IMR-90 (cell line): ENCODE results near the gene TTYH3. TPM values are rescaled to one million over a fixed set of nuclear protein-coding genes. Genes with fewer than 3 reads are reported as not detected.

ENCODE experiments used
- ATAC-seq: fragments of 200-7000 bp; cut with Tn5 transposase; 2 replicates; pipeline ENCODE4 v1.9.1; 2020; ENCODE audit warnings: low read depth, mild to moderate bottlenecking, moderate library complexity
- BruUV-seq: library from RNA; stranded (reverse); fragments of 400-500 nt; replicated peaks from 2 replicates; lab custom pipeline; 2021; lab: Mats Ljungman, UMichigan
- CTCF ChIA-PET: fragments of 300-600 bp; formaldehyde crosslinking; extraction: SDS; loops from one replicate; lab custom pipeline; 2021; ENCODE audit warnings: antibody characterized with exemption; lab: Yijun Ruan, JAX
- POLR2A ChIA-PET: fragments of 300-600 bp; sonication (Branson Sonifier 250); formaldehyde crosslinking; loops from one replicate; lab custom pipeline; 2022; ENCODE audit warnings: antibody characterized with exemption; ENCODE audit not compliant: unreplicated experiment; lab: Charles Lee
- DNase-seq: peaks from one replicate; pipeline ENCODE4 v3.0.0; 2013
- H2AFZ ChIP-seq: replicated peaks from 2 replicates; pipeline ENCODE3; 2013; ENCODE audit warnings: low read length, mild to moderate bottlenecking; ENCODE audit not compliant: poor library complexity
- H2AK5ac ChIP-seq: 2 replicates; pipeline ENCODE4 v1.6.1; 2013; ENCODE audit warnings: low read depth, low read length, inconsistent platforms
- H2AK9ac ChIP-seq: replicated peaks from 2 replicates; pipeline ENCODE3; 2013; ENCODE audit warnings: mild to moderate bottlenecking, low read depth, low read length, moderate library complexity; ENCODE audit not compliant: poor library complexity
- H2BK120ac ChIP-seq: 2 replicates; pipeline ENCODE4 v1.6.1; 2013; ENCODE audit warnings: low read depth, low read length, inconsistent platforms
- H2BK15ac ChIP-seq: 3 replicates; pipeline ENCODE4 v1.6.1; 2013; ENCODE audit warnings: low read depth, low read length, inconsistent platforms
- H2BK20ac ChIP-seq: 2 replicates; pipeline ENCODE4 v1.6.1; 2013; ENCODE audit warnings: low read depth, mild to moderate bottlenecking, inconsistent platforms, low read length, moderate library complexity
- H2BK5ac ChIP-seq: 2 replicates; pipeline ENCODE4 v1.6.1; 2013; ENCODE audit warnings: mild to moderate bottlenecking, low read depth, low read length, inconsistent platforms; ENCODE audit not compliant: poor library complexity, severe bottlenecking
- H3K14ac ChIP-seq: replicated peaks from 2 replicates; pipeline ENCODE4 v1.6.1; 2013; ENCODE audit warnings: low read depth, low read length, inconsistent platforms
- H3K18ac ChIP-seq: 2 replicates; pipeline ENCODE4 v1.6.1; 2013; ENCODE audit warnings: low read depth, low read length, control low read depth
- H3K23ac ChIP-seq: 2 replicates; pipeline ENCODE4 v1.6.1; 2013; ENCODE audit warnings: low read depth, low read length, inconsistent platforms
- H3K27ac ChIP-seq: 2 replicates; pipeline ENCODE4 v1.5.1; 2013; ENCODE audit warnings: mild to moderate bottlenecking, control low read depth, low read length; ENCODE audit not compliant: insufficient read depth
- H3K27me3 ChIP-seq: 2 replicates; pipeline ENCODE4 v1.6.1; 2013; ENCODE audit warnings: low read length; ENCODE audit not compliant: control insufficient read depth, insufficient read depth
- H3K36me3 ChIP-seq: 2 replicates; pipeline ENCODE4 v1.6.1; 2013; ENCODE audit warnings: low read length, mixed read lengths; ENCODE audit not compliant: control insufficient read depth, insufficient read depth
- H3K4ac ChIP-seq: 2 replicates; pipeline ENCODE4 v1.6.1; 2013; ENCODE audit warnings: low read depth, low read length, inconsistent platforms
- H3K4me1 ChIP-seq: 2 replicates; pipeline ENCODE4 v1.6.1; 2013; ENCODE audit warnings: low read length, mixed read lengths; ENCODE audit not compliant: control insufficient read depth, insufficient read depth
- H3K4me2 ChIP-seq: 2 replicates; pipeline ENCODE4 v1.6.1; 2013; ENCODE audit warnings: low read depth, mild to moderate bottlenecking, control low read depth, low read length, moderate library complexity
- H3K4me3 ChIP-seq: 2 replicates; pipeline ENCODE4 v1.5.1; 2013; ENCODE audit warnings: low read depth, mild to moderate bottlenecking, control low read depth, low read length, moderate library complexity; ENCODE audit not compliant: insufficient read depth
- H3K56ac ChIP-seq: 2 replicates; pipeline ENCODE4 v1.6.1; 2013; ENCODE audit warnings: low read length, inconsistent platforms; ENCODE audit not compliant: insufficient read depth; ENCODE audit errors: extremely low read depth
- H3K79me1 ChIP-seq, 2 experiments: 2 replicates each; pipeline ENCODE4 v1.6.1; 2013; ENCODE audit warnings: low read length in 2 of 2, inconsistent platforms in 1 of 2, low read depth in 1 of 2
- H3K9ac ChIP-seq: 2 replicates; pipeline ENCODE4 v1.6.1; 2013; ENCODE audit warnings: low read depth, low read length, control low read depth
- H3K9me1 ChIP-seq: 2 replicates; pipeline ENCODE4 v1.6.1; 2013; ENCODE audit warnings: low read length, inconsistent platforms; ENCODE audit not compliant: insufficient read depth
- H3K9me3 ChIP-seq: 2 replicates; pipeline ENCODE4 v1.6.1; 2013; ENCODE audit warnings: low read length; ENCODE audit not compliant: control insufficient read depth, insufficient read depth
- H4K20me1 ChIP-seq: 2 replicates; pipeline ENCODE4 v1.6.1; 2013; ENCODE audit warnings: low read length, inconsistent platforms; ENCODE audit not compliant: insufficient read depth
- H4K5ac ChIP-seq: 2 replicates; pipeline ENCODE4 v1.6.1; 2013; ENCODE audit warnings: mild to moderate bottlenecking, low read depth, low read length, control low read depth
- H4K8ac ChIP-seq, 2 experiments: 2 replicates each; pipeline ENCODE4 v1.6.1; 2013; ENCODE audit warnings: low read depth in 2 of 2, low read length in 2 of 2, control low read depth in 1 of 2, inconsistent platforms in 1 of 2
- H4K91ac ChIP-seq: 2 replicates; pipeline ENCODE4 v1.6.1; 2013; ENCODE audit warnings: low read depth, low read length, inconsistent platforms; ENCODE audit not compliant: insufficient read depth
- CEBPB ChIP-seq: IDR thresholded peaks from 2 replicates; pipeline ENCODE4 v1.6.1; 2012; ENCODE audit warnings: low read depth, low read length, improper control_type of control experiment
- CHD1 ChIP-seq: IDR thresholded peaks from 2 replicates; pipeline ENCODE4 v1.6.1; 2012; ENCODE audit warnings: low read depth, low read length, improper control_type of control experiment
- CTCF ChIP-seq: conservative IDR thresholded peaks from 2 replicates; pipeline ENCODE4 v1.5.1; 2012; ENCODE audit warnings: mild to moderate bottlenecking, low read depth, low read length, improper control_type of control experiment
- FOS ChIP-seq: fragments of 150-350 bp; IDR thresholded peaks from 2 replicates; pipeline ENCODE4 v1.6.1; 2016; ENCODE audit warnings: low read depth, low read length
- MAFK ChIP-seq: IDR thresholded peaks from 2 replicates; pipeline ENCODE4 v1.6.1; 2012; ENCODE audit warnings: low read depth, low read length, improper control_type of control experiment
- MXI1 ChIP-seq: IDR thresholded peaks from 2 replicates; pipeline ENCODE4 v1.6.1; 2012; ENCODE audit warnings: low read depth, mild to moderate bottlenecking, low read length, moderate library complexity, borderline replicate concordance
- NFE2L2 ChIP-seq: fragments of 150-350 bp; IDR thresholded peaks from 2 replicates; pipeline ENCODE4 v1.6.1; 2016; ENCODE audit warnings: low read depth, mild to moderate bottlenecking, low read length
- RAD21 ChIP-seq: IDR thresholded peaks from 2 replicates; pipeline ENCODE4 v1.6.1; 2012; ENCODE audit warnings: low read length, improper control_type of control experiment
- RCOR1 ChIP-seq: IDR thresholded peaks from 2 replicates; pipeline ENCODE4 v1.6.1; 2012; ENCODE audit warnings: mild to moderate bottlenecking, low read length, improper control_type of control experiment; ENCODE audit not compliant: insufficient replicate concordance
- RFX5 ChIP-seq: IDR thresholded peaks from 2 replicates; pipeline ENCODE4 v1.8.0; 2012; ENCODE audit warnings: low read depth, mild to moderate bottlenecking, low read length, moderate library complexity
- SMC3 ChIP-seq: fragments of 150-350 bp; IDR thresholded peaks from 2 replicates; pipeline ENCODE4 v1.6.1; 2016; ENCODE audit warnings: low read depth, mild to moderate bottlenecking, antibody characterized with exemption, low read length, moderate library complexity
- WGBS, 2 experiments: methylation state at CpG; one replicate each; pipeline versions ENCODE4 v1.1.5 to v1.1.7; 2013; ENCODE audit warnings: missing lambda C conversion rate in 2 of 2; ENCODE audit not compliant: insufficient read length in 1 of 2; ENCODE audit errors: extremely low coverage in 2 of 2; 5-methylcytosine and 5-hydroxymethylcytosine counted together
- dilution Hi-C: fragments of 300-500 bp; cut with HindIII; formaldehyde crosslinking; loops from one replicate; pipeline ENCODE4 v1.14.3; 2018; ENCODE audit warnings: low sequenced_read_pairs; ENCODE audit not compliant: unreplicated experiment
- in situ Hi-C: fragments of 300-500 bp; cut with MboI; formaldehyde crosslinking; loops from 3 replicates; pipeline ENCODE4 v1.14.3; 2019; ENCODE audit warnings: low sequenced_read_pairs, inconsistent platforms, mixed read lengths
- intact Hi-C: fragments of 100-400 bp; cut with micrococcal nuclease; formaldehyde crosslinking; loops from 2 replicates; pipeline ENCODE4 v1.10.0; 2022
- polyA plus RNA-seq, 3 experiments: library from polyadenylated mRNA; depleted of rRNA; stranded (reverse); fragments of >200 nt; gene quantifications; 2 replicates each; pipeline ENCODE4 v1.2.3, GENCODE V29; 2012; ENCODE audit warnings: low replicate concordance in 1 of 3
- total RNA-seq: library from RNA; depleted of rRNA; stranded (reverse); fragments of >200 nt; gene quantifications from 2 replicates; pipeline ENCODE4 v1.2.3, GENCODE V29; 2012

TTYH3 gene
- total and polyA plus RNA-seq, 2 of the 4 experiments (the other 2 are of a cell fraction): 5.6 to 82.6 TPM

GRCh38 chr7:2708547-2709310 is 76.9 kb downstream of the TTYH3 start (continued):
- TF ChIP-seq MAFK: no peak

- H2AFZ ChIP-seq: peak overlapping the region; percentile 43
- intact Hi-C loops (no loop called here), in situ Hi-C loops (no loop called here), dilution Hi-C loops (no loop called here)
- H4K91ac ChIP-seq: no peak overlapping the region
- no peak overlapping the region for H2BK5ac ChIP-seq
- no peaks in the 10 kb centered on the region; a peak in 1 of 4 replicates for H3K79me1 ChIP-seq
- H3K18ac ChIP-seq: no peak overlapping the region
- H3K56ac ChIP-seq: no peak overlapping the region
- peak overlapping the region; percentile 88 for H2AK9ac ChIP-seq
- no peak overlapping the region for H3K4ac ChIP-seq
- no peaks in the 10 kb centered on the region for H3K9me1 ChIP-seq
- H3K4me1 ChIP-seq: no peaks in the 10 kb centered on the region
- no peak overlapping the region for H3K4me2 ChIP-seq
- WGBS, 2 experiments: 46% methylated on average over 31 of the region's 35 CpGs; no CpG with 5 or more reads in 1 of the 2 experiments
- ATAC-seq: peak; percentile 79
- H2BK120ac ChIP-seq: no peak overlapping the region
- H3K9me3 ChIP-seq: peaks cover 4% of the 10 kb centered on the region; the same call in 1 of the 2 replicates
- H3K27me3 ChIP-seq: no peaks in the 10 kb centered on the region
- no peak overlapping the region for H3K9ac ChIP-seq
- H4K8ac ChIP-seq: no peak overlapping the region
- H4K5ac ChIP-seq: no peak overlapping the region
- ChIA-PET POLR2A (no interaction called here), CTCF (interaction anchor here (1.2 kb wide), 1 partner anchor 20 kb away, joined by 3 read pairs; no protein-coding TSS in a partner anchor)
- TF ChIP-seq CHD1 (no peak), CTCF (peak; percentile 66), NFE2L2 (no peak), SMC3 (peak; percentile 62), FOS (no peak), RCOR1 (no peak), RFX5 (no peak), CEBPB (no peak), MAFK (no peak), RAD21 (peak; percentile 67), MXI1 (no peak)
- H3K4me3 ChIP-seq: no peak overlapping the region
- no peak overlapping the region for H2BK20ac ChIP-seq
- H3K23ac ChIP-seq: no peak overlapping the region
- DNase-seq: peak; percentile 27
- no peak overlapping the region for H3K14ac ChIP-seq
- no peak overlapping the region for H3K27ac ChIP-seq
- no TSS peak for BruUV-seq
- H2AK5ac ChIP-seq: no peak overlapping the region
- H3K36me3 ChIP-seq: peaks cover 3% of the 10 kb centered on the region
- no peaks in the 10 kb centered on the region; the same call in 1 of the 2 replicates for H4K20me1 ChIP-seq
- H2BK15ac ChIP-seq: no peak overlapping the region
Measured at GRCh38 chr7:2709553-2710285, 77.9 kb downstream of the TTYH3 start.
